ENCODE results near the gene HMGN1. TPM values are rescaled to one million over a fixed set of nuclear protein-coding genes. Genes with fewer than 3 reads are reported as not detected.

Gene HMGN1, protein sequence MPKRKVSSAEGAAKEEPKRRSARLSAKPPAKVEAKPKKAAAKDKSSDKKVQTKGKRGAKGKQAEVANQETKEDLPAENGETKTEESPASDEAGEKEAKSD
- total RNA-seq (100 to 1,000 TPM; 230 to 241 TPM), polyA plus RNA-seq (100 to 1,000 TPM; 193 to 358 TPM)

DNA sequence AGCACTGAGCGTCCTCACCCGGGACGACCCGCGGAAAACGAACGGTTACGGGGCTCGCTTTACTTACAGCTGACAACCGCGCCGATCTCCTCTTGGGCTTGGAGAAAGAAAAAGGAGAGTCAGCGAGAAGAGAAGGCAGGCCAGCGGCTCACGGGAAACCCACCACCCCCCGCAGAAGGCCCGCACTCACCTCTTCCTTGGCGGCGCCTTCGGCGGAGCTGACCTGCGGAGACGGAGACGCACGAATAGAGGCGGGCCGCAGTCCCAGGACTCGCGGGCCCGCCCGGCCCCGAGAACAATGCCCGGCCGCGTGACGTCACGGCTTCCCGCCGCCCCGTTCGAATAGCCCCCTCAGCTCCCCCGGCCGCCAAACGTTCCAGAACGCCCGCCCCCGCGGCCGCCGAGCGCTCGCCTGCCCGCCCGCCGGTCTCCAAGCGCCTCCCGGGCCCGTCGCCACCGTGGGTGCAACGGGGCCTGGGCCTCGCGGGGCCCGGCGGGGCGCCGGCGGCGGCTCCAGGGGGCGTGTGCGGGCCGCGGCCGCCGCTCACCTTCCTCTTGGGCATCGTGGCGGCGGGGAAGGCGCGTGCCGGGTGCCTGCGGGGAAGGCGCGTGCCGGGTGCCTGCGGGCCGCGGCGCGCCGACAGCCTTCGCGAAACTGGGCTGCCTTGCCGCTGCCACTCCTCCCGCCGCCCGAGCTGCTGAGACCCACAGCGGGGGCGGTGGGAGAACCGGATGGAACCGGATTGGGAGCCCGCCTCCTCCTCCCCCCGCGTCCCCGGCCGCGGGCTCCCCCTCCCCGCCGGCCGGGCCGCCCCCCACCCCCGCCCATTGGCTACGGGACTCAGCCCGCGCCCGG lies at the start of gene HMGN1:
Gene HMGN1, minus strand, starts transcription at position 734 of the 856 bp plus-strand sequence. Its CDS starts 171 bp downstream, at position 563.
- intact Hi-C loops (cut with micrococcal nuclease), result loop anchor here (1.0 kb wide), 4 partner anchors 32 to 165 kb away; partner anchors contain the start of genes BRWD1 and PSMG1
- peaks cover 12% of the 10 kb centered on the region for H3K36me3 ChIP-seq (ENCODE audit: insufficient read depth, low read length)
- H3K36me3 Mint-ChIP-seq, result peaks cover 24 to 33% of the 10 kb centered on the region in 2 donors
- ChIA-PET CTCF (ENCODE audit: partially characterized antibody) (interaction anchor here (0.9 to 3.9 kb wide), 4 partner anchors 11 to 43 kb away, joined by 3 to 14 read pairs (median 7); partner anchors contain the start of gene BRWD1), POLR2A (ENCODE audit: partially characterized antibody) (interaction anchor here (0.6 to 6.6 kb wide), 14 partner anchors 10 to 1785 kb away, joined by 3 to 197 read pairs (median 5); partner anchors contain the start of genes BRWD1 and PSMG1)
- H3K4me3 Mint-ChIP-seq, result peak within 1 kb of the TSS; percentile 92 to 98 (median 96)
- no peaks in the 10 kb centered on the region for H3K27me3 ChIP-seq (ENCODE audit: insufficient read depth, low read length)
- H3K4me1 Mint-ChIP-seq, result peaks cover 27 to 52% (median 36%) of the 10 kb centered on the region in 4 donors
- H3K27me3 Mint-ChIP-seq, result peaks cover 0 to 2% of the 10 kb centered on the region in 2 donors
- peaks cover 0 to 2% (median 0%) of the 10 kb centered on the region in 8 donors for H3K9me3 Mint-ChIP-seq
- DNase-seq, result peak; percentile 87 to 91 (median 90)
- H3K9me3 ChIP-seq (ENCODE audit: control insufficient read depth in 1 of 2, low read length in 2 of 2), result no peaks in the 10 kb centered on the region
- peak within 1 kb of the TSS; percentile 98 to 99 (median 98) for H3K27ac Mint-ChIP-seq
- peak within 1 kb of the TSS; percentile 90 for H3K27ac ChIP-seq (ENCODE audit: low read depth, low read length)
- peaks cover 47% of the 10 kb centered on the region for H3K4me1 ChIP-seq (ENCODE audit: insufficient read depth, low read length)
- H3K4me3 ChIP-seq (ENCODE audit: low read length in 2 of 2), result peak within 1 kb of the TSS; percentile 76 to 99

DNA sequence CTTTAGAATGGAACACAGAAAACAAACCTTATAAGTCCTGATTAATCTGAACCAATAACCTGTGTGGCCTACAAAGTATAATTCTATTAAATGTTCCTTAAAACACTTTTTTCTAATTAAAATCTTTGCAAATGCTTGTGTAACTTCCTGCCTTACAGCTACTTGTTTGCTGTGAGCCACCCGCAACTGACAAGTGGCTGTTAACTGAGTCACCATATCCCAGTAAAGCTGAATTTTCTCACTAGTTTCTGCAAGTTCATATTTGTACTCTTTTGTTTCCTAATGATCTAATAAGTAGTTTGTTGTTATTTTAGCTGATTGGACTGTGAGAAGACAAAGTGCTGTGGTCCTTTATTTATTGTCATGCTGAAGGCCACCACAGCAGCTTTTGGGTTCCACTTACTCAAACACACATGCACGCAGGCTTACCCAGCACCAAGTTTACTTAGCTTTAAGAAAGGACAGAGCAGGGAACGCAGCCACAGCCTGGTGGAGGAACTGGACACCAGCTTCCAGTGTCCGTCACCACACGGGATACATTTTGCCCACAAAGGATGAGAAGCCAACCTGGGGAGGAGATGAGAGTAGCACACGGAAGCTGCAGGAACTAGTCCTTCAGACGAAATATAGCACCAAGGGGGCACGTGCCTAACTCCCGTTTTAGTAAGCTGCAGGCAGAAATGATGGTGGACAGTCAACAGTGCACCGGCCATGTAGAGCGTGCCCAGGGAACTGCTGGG lies 48.9 kb upstream of the HMGN1 start:
- H3K4me3 ChIP-seq (ENCODE audit: low read length in 2 of 2), result no peak overlapping the region
- Mint-ChIP-seq H3K36me3 (peaks cover 26 to 36% of the 10 kb centered on the region in 2 donors), H3K4me1 (no peaks in the 10 kb centered on the region), H3K27ac (no peak overlapping the region), H3K9me3 (no peaks in the 10 kb centered on the region), H3K27me3 (no peaks in the 10 kb centered on the region), H3K4me3 (no peak overlapping the region)
- no peaks in the 10 kb centered on the region for H3K9me3 ChIP-seq (ENCODE audit: control insufficient read depth in 1 of 2, low read length in 2 of 2)
- no peak for DNase-seq
- H3K4me1 ChIP-seq (ENCODE audit: insufficient read depth, low read length), result no peaks in the 10 kb centered on the region
- H3K27me3 ChIP-seq (ENCODE audit: insufficient read depth, low read length), result no peaks in the 10 kb centered on the region
- ChIA-PET POLR2A (ENCODE audit: partially characterized antibody) (no interaction called here), CTCF (ENCODE audit: partially characterized antibody) (no interaction called here)
- no peak overlapping the region for H3K27ac ChIP-seq (ENCODE audit: low read depth, low read length)
- H3K36me3 ChIP-seq (ENCODE audit: insufficient read depth, low read length), result peaks cover 18% of the 10 kb centered on the region
- intact Hi-C loops (cut with micrococcal nuclease), result no loop called here

DNA sequence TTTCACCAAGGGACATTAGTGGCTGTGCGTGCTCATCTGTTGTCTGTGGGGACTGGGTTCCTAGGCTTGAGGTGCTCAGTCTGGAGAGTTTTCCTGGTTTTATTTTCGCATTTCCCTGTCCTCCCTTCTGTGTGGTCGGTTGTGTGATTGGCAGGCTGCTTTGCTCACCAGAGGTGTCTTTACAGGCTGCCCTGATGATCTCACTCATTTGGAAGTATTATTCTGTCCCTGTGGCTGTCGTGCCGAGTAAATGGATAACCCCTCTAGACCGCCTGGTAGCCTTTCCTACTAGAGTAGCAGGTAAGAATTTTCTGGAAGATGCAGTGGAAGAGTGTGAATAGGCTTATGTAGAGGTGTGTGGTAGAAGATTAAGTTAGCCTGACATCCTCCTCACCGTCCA lies 44.1 kb upstream of the HMGN1 start:
- POLR2A ChIA-PET (ENCODE audit: partially characterized antibody), result no interaction called here
- Mint-ChIP-seq H3K27me3 (no peaks in the 10 kb centered on the region), H3K4me1 (peaks cover 6 to 21% (median 15%) of the 10 kb centered on the region in 4 donors), H3K27ac (peak overlapping the region in 1 of 7 donors; percentile 77), H3K36me3 (peaks cover 31 to 49% of the 10 kb centered on the region in 2 donors), H3K9me3 (no peaks in the 10 kb centered on the region), H3K4me3 (no peak overlapping the region)
- Histone ChIP-seq H3K27me3 (ENCODE audit: insufficient read depth, low read length) (no peaks in the 10 kb centered on the region), H3K4me1 (ENCODE audit: insufficient read depth, low read length) (peaks cover 12% of the 10 kb centered on the region), H3K27ac (ENCODE audit: low read depth, low read length) (no peak overlapping the region), H3K9me3 (ENCODE audit: control insufficient read depth in 1 of 2, low read length in 2 of 2) (no peaks in the 10 kb centered on the region), H3K4me3 (ENCODE audit: low read length in 2 of 2) (no peak overlapping the region), H3K36me3 (ENCODE audit: insufficient read depth, low read length) (peaks cover 33% of the 10 kb centered on the region)
- CTCF ChIA-PET (ENCODE audit: partially characterized antibody), result no interaction called here
- DNase-seq, result no peak
- intact Hi-C loops (cut with micrococcal nuclease), result no loop called here

DNA sequence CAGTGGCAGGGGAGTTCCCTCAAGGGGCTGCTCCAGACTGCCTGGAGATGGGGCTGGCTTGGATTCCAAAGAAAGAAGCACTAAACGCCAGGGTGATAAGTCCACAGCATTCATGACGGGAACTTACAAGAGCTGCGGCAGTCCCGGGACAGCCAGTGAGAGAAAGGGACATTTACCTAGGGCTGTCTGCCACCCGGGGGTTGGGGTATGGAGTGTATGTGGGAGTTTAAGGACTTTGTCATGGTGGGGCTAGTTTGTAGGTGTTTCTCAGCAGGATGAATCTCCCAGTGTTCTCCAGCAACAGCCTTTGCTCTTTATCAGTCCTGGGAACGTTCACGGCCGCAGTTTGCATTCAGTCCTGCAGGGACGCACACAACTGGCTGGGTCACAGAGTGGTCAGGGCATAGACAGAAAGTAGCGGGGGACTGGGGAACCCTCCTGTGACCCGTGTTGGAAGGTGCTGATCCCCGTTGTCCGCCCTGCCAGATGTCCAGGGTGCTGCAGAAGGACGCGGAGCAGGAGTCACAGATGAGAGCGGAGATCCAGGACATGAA lies 41.4 kb upstream of the HMGN1 start:
- no peaks in the 10 kb centered on the region for H3K27me3 Mint-ChIP-seq
- H3K27ac ChIP-seq (ENCODE audit: low read depth, low read length), result no peak overlapping the region
- no peak overlapping the region for H3K27ac Mint-ChIP-seq
- H3K9me3 Mint-ChIP-seq, result no peaks in the 10 kb centered on the region
- H3K4me3 ChIP-seq (ENCODE audit: low read length in 2 of 2), result no peak overlapping the region
- H3K9me3 ChIP-seq (ENCODE audit: control insufficient read depth in 1 of 2, low read length in 2 of 2), result no peaks in the 10 kb centered on the region
- peaks cover 29% of the 10 kb centered on the region for H3K4me1 ChIP-seq (ENCODE audit: insufficient read depth, low read length)
- no peak overlapping the region for H3K4me3 Mint-ChIP-seq
- POLR2A ChIA-PET (ENCODE audit: partially characterized antibody), result interaction anchor here (0.7 kb wide), 1 partner anchor 89 kb away, joined by 3 read pairs; no protein-coding TSS in a partner anchor
- H3K36me3 Mint-ChIP-seq, result peaks cover 22 to 35% of the 10 kb centered on the region in 2 donors
- H3K36me3 ChIP-seq (ENCODE audit: insufficient read depth, low read length), result peaks cover 23% of the 10 kb centered on the region
- CTCF ChIA-PET (ENCODE audit: partially characterized antibody), result interaction anchor here (0.7 to 0.9 kb wide), 3 partner anchors 10 to 33 kb away, joined by 3 read pairs; a partner anchor contains a TSS
- intact Hi-C loops (cut with micrococcal nuclease), result no loop called here
- no peak for DNase-seq
- no peaks in the 10 kb centered on the region for H3K27me3 ChIP-seq (ENCODE audit: insufficient read depth, low read length)
- H3K4me1 Mint-ChIP-seq, result peaks cover 6 to 37% (median 22%) of the 10 kb centered on the region in 4 donors

DNA sequence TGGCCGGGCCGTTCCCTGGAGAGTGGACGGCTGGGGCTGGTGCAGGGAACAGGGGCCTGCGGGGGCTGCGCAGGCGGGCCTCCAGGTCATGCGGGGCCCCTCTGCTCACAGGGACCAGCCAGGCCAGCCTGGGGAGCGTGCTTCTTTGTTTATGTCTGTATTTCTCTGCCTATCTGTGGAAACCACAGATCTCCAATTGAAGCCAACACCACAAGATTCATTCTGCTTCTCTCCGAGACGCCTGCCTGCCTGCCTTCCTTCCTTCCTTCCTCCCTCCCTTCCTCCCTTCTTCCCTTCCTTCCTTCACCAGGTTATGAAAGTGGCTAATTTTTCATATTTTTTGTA lies 39.9 kb upstream of the HMGN1 start:
- no peaks in the 10 kb centered on the region for H3K9me3 ChIP-seq (ENCODE audit: control insufficient read depth in 1 of 2, low read length in 2 of 2)
- H3K4me3 ChIP-seq (ENCODE audit: low read length in 2 of 2), result peak overlapping the region in 1 of 2 donors; percentile 54
- CTCF ChIA-PET (ENCODE audit: partially characterized antibody), result no interaction called here
- Mint-ChIP-seq H3K27ac (peak overlapping the region in 4 of 7 donors; percentile 47 to 88 (median 62)), H3K9me3 (no peaks in the 10 kb centered on the region), H3K4me3 (peak overlapping the region; percentile 60 to 95 (median 89)), H3K4me1 (peaks cover 11 to 45% (median 29%) of the 10 kb centered on the region in 4 donors), H3K27me3 (no peaks in the 10 kb centered on the region), H3K36me3 (peaks cover 17 to 30% of the 10 kb centered on the region in 2 donors)
- POLR2A ChIA-PET (ENCODE audit: partially characterized antibody), result no interaction called here
- H3K27ac ChIP-seq (ENCODE audit: low read depth, low read length), result peak overlapping the region; percentile 66
- H3K36me3 ChIP-seq (ENCODE audit: insufficient read depth, low read length), result peaks cover 23% of the 10 kb centered on the region
- H3K4me1 ChIP-seq (ENCODE audit: insufficient read depth, low read length), result peaks cover 37% of the 10 kb centered on the region
- DNase-seq, result no peak
- no peaks in the 10 kb centered on the region for H3K27me3 ChIP-seq (ENCODE audit: insufficient read depth, low read length)
- intact Hi-C loops (cut with micrococcal nuclease), result loop anchor here (1.0 to 5.0 kb wide), 8 partner anchors 16 to 881 kb away; partner anchors contain the start of gene PSMG1

DNA sequence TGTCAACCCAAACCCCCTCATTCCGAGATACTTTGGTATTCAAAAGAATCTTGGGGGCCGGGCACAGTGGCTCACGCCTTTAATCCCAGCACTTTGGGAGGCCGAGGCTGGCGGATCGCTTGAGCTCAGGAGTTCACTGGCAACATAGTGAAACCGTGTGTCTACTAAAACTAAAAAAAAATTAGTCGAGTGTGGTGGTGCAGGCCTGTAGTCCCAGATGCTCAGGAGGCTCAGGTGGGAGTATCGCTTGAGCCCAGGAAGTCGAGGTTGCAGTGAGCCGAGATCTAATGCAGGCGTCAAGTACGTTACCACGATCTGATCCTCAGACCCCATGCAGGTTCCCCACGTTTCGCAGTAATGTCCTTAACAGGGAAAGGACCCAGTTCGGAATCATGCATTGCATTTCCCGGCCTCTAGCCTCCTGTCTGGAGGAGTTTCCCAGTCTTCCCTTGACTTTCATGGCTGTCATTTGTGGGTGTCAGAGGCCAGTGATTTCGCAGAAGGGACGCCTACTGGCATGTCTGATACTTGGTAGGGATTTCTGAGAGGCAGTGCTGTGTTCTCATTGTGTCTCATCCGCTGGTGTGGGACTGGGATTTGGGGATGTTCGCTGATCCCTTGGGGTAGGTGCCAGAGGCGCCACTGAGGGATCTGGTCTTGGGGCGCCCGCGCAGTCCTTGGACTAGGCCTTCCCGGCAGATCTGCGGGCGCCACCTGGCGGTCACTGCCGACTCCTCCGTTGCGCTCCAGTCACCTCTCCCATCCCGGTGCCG lies 39.3 kb upstream of the HMGN1 start:
- peak overlapping the region; percentile 88 to 95 (median 89) for H3K4me3 Mint-ChIP-seq
- H3K4me3 ChIP-seq (ENCODE audit: low read length in 2 of 2), result peak overlapping the region; percentile 33 to 54
- H3K27ac Mint-ChIP-seq, result peak overlapping the region; percentile 88 to 96 (median 95)
- H3K27me3 ChIP-seq (ENCODE audit: insufficient read depth, low read length), result no peaks in the 10 kb centered on the region
- peak; percentile 82 to 86 (median 83) for DNase-seq
- H3K4me1 ChIP-seq (ENCODE audit: insufficient read depth, low read length), result peaks cover 37% of the 10 kb centered on the region
- no peaks in the 10 kb centered on the region for H3K9me3 ChIP-seq (ENCODE audit: control insufficient read depth in 1 of 2, low read length in 2 of 2)
- no peaks in the 10 kb centered on the region for H3K9me3 Mint-ChIP-seq
- no peaks in the 10 kb centered on the region for H3K27me3 Mint-ChIP-seq
- H3K36me3 Mint-ChIP-seq, result peaks cover 15 to 26% of the 10 kb centered on the region in 2 donors
- ChIA-PET CTCF (ENCODE audit: partially characterized antibody) (interaction anchor here (0.7 to 1.6 kb wide), 17 partner anchors 11 to 179 kb away, joined by 3 to 14 read pairs (median 5); partner anchors contain the start of genes BRWD1 and HMGN1), POLR2A (ENCODE audit: partially characterized antibody) (interaction anchor here (1.3 to 2.3 kb wide), 4 partner anchors 15 to 205 kb away, joined by 3 to 32 read pairs (median 18); partner anchors contain the start of genes BRWD1, HMGN1 and PSMG1)
- intact Hi-C loops (cut with micrococcal nuclease), result loop anchor here (1.0 to 5.0 kb wide), 8 partner anchors 15 to 881 kb away; partner anchors contain the start of gene PSMG1
- H3K36me3 ChIP-seq (ENCODE audit: insufficient read depth, low read length), result peaks cover 22% of the 10 kb centered on the region
- H3K4me1 Mint-ChIP-seq, result peaks cover 11 to 45% (median 29%) of the 10 kb centered on the region in 4 donors
- peak overlapping the region; percentile 66 for H3K27ac ChIP-seq (ENCODE audit: low read depth, low read length)

Measured in CD4-positive, alpha-beta memory T cell (primary cell).